ENCODE measurements around the gene TMEM95.

- TF ChIP-seq POLR2A (IDR thresholded peaks at IDR 0.05): no peak
- TF ChIP-seq, protein P1, sequence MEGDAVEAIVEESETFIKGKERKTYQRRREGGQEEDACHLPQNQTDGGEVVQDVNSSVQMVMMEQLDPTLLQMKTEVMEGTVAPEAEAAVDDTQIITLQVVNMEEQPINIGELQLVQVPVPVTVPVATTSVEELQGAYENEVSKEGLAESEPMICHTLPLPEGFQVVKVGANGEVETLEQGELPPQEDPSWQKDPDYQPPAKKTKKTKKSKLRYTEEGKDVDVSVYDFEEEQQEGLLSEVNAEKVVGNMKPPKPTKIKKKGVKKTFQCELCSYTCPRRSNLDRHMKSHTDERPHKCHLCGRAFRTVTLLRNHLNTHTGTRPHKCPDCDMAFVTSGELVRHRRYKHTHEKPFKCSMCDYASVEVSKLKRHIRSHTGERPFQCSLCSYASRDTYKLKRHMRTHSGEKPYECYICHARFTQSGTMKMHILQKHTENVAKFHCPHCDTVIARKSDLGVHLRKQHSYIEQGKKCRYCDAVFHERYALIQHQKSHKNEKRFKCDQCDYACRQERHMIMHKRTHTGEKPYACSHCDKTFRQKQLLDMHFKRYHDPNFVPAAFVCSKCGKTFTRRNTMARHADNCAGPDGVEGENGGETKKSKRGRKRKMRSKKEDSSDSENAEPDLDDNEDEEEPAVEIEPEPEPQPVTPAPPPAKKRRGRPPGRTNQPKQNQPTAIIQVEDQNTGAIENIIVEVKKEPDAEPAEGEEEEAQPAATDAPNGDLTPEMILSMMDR (IDR thresholded peaks at IDR 0.05): no peak
Observed at GRCh38 chr17:7356756-7357155, 1.8 kb downstream of the TMEM95 start.
